ENCODE results near the gene AKT3.
A peak's percentile ranks its signal among the peaks of the same experiment; 100 is the strongest.
"Not testable (repeated sequence)": the region's sequence is repeated elsewhere in the genome, so short reads cannot be mapped to it uniquely, and the experiment has no call there.

Gene AKT3

GRCh38 chr1:243850202-243850451, at the start of gene AKT3:
Gene AKT3 (minus strand): TSS chr1:243850243. CDS start chr1:243843170, 7,073 bp downstream.
- peak in 2 of 4 experiments; percentile 49 to 68 for DNase-seq (ENCODE audit: low read depth in 4 of 4, low spot score in 1 of 4)

GRCh38 chr1:243898278-243898677, 48.2 kb upstream of the AKT3 start:
- DNase-seq (ENCODE audit: low read depth in 4 of 4, low spot score in 1 of 4) = no peak

- no peak for DNase-seq (ENCODE audit: low read depth in 4 of 4, low spot score in 1 of 4)
These were observed 46.3 kb upstream of the AKT3 start for GRCh38 chr1:243896313-243896712.

GRCh38 chr1:243892456-243892855, 42.4 kb upstream of the AKT3 start:
- no peak for DNase-seq (ENCODE audit: low read depth in 4 of 4, low spot score in 1 of 4)

GRCh38 chr1:243890576-243890975, 40.5 kb upstream of the AKT3 start:
- no peak for DNase-seq (ENCODE audit: low read depth in 4 of 4, low spot score in 1 of 4)

GRCh38 chr1:243885806-243886205, 35.8 kb upstream of the AKT3 start:
- no peak for DNase-seq (ENCODE audit: low read depth in 4 of 4, low spot score in 1 of 4)

- no peak for DNase-seq (ENCODE audit: low read depth in 4 of 4, low spot score in 1 of 4)
These were observed 34.6 kb upstream of the AKT3 start for GRCh38 chr1:243884603-243885002.

GRCh38 chr1:243883551-243883950, 33.5 kb upstream of the AKT3 start:
- no peak for DNase-seq (ENCODE audit: low read depth in 4 of 4, low spot score in 1 of 4)

GRCh38 chr1:243882276-243882675, 32.2 kb upstream of the AKT3 start:
- DNase-seq (ENCODE audit: low read depth in 4 of 4, low spot score in 1 of 4) = no peak

GRCh38 chr1:243877058-243877457, 27.0 kb upstream of the AKT3 start:
- DNase-seq (ENCODE audit: low read depth in 4 of 4, low spot score in 1 of 4) = not testable (repeated sequence)

- no peak for DNase-seq (ENCODE audit: low read depth in 4 of 4, low spot score in 1 of 4)
These were observed 5.7 kb upstream of the AKT3 start for GRCh38 chr1:243855616-243856318.

- no peak for DNase-seq (ENCODE audit: low read depth in 4 of 4, low spot score in 1 of 4)
These were observed 1.7 kb upstream of the AKT3 start for GRCh38 chr1:243851765-243852164.

- DNase-seq (ENCODE audit: low read depth in 4 of 4, low spot score in 1 of 4) = no peak
These were observed 1.3 kb upstream of the AKT3 start for GRCh38 chr1:243851257-243851756.

GRCh38 chr1:243850452-243851256, 611 bp upstream of the AKT3 start:
- DNase-seq (ENCODE audit: low read depth in 4 of 4, low spot score in 1 of 4) = peak; percentile 45 to 75 (median 56)

GRCh38 chr1:243849421-243850201, 432 bp downstream of the AKT3 start:
- DNase-seq (ENCODE audit: low read depth in 4 of 4, low spot score in 1 of 4) = peak; percentile 26 to 52 (median 43)

GRCh38 chr1:243848858-243849420, 1.1 kb downstream of the AKT3 start:
- DNase-seq (ENCODE audit: low read depth in 4 of 4, low spot score in 1 of 4) = peak in 2 of 4 experiments; percentile 13 to 18

GRCh38 chr1:243848165-243848857, 1.7 kb downstream of the AKT3 start:
- DNase-seq (ENCODE audit: low read depth in 4 of 4, low spot score in 1 of 4) = no peak

GRCh38 chr1:243846761-243847160, 3.3 kb downstream of the AKT3 start:
- no peak for DNase-seq (ENCODE audit: low read depth in 4 of 4, low spot score in 1 of 4)

- no peak for DNase-seq (ENCODE audit: low read depth in 4 of 4, low spot score in 1 of 4)
These were observed 4.2 kb downstream of the AKT3 start for GRCh38 chr1:243845888-243846287.

GRCh38 chr1:243844186-243844585, 5.9 kb downstream of the AKT3 start:
- no peak for DNase-seq (ENCODE audit: low read depth in 4 of 4, low spot score in 1 of 4)

Measured in stimulated activated CD4-positive, alpha-beta T cell treated with anti-CD3 and anti-CD28 coated beads, Interleukin-1b, Interleukin-23, amount 100 ng/mL, for 24 hours (primary cell).